T-helper 22 cell (primary cell): ENCODE results near the gene SLIT1.

Experiments used
- DNase-seq: peaks from one replicate; pipeline ENCODE4 v3.0.0-alpha.2; 2020; ENCODE audit warnings: low read depth

The SLIT1 gene

GRCh38 chr10:97080051-97080776 lies 105.5 kb downstream of the SLIT1 start:
- DNase-seq: no peak

- DNase-seq: no peak
These were observed 106.3 kb downstream of the SLIT1 start for GRCh38 chr10:97079448-97079847.

- DNase-seq: no peak
These were observed 106.8 kb downstream of the SLIT1 start for GRCh38 chr10:97078938-97079445.

GRCh38 chr10:97078261-97078937 lies 107.4 kb downstream of the SLIT1 start:
- DNase-seq: no peak

GRCh38 chr10:97076781-97077180 lies 109.0 kb downstream of the SLIT1 start:
- DNase-seq: no peak

- DNase-seq: no peak
These were observed 109.7 kb downstream of the SLIT1 start for GRCh38 chr10:97075961-97076525.

GRCh38 chr10:97075421-97075820 lies 110.3 kb downstream of the SLIT1 start:
- DNase-seq: no peak

- no peak for DNase-seq
These were observed 111.3 kb downstream of the SLIT1 start for GRCh38 chr10:97074256-97075145.

- peak; percentile 37 for DNase-seq
These were observed 112.7 kb downstream of the SLIT1 start for GRCh38 chr10:97072851-97073665.

GRCh38 chr10:97071496-97071895 lies 114.3 kb downstream of the SLIT1 start:
- no peak for DNase-seq

GRCh38 chr10:97069576-97070362 lies 116.0 kb downstream of the SLIT1 start:
- DNase-seq: no peak

GRCh38 chr10:97069026-97069425 lies 116.7 kb downstream of the SLIT1 start:
- DNase-seq: no peak

- DNase-seq: no peak
These were observed 117.9 kb downstream of the SLIT1 start for GRCh38 chr10:97067716-97068391.

GRCh38 chr10:97066877-97067555 lies 118.7 kb downstream of the SLIT1 start:
- no peak for DNase-seq

- DNase-seq: no peak
These were observed 119.8 kb downstream of the SLIT1 start for GRCh38 chr10:97065686-97066660.

GRCh38 chr10:97065128-97065527 lies 120.6 kb downstream of the SLIT1 start:
- DNase-seq: no peak

GRCh38 chr10:97063983-97064837 lies 121.5 kb downstream of the SLIT1 start:
- no peak for DNase-seq
